Activated naive CD4-positive, alpha-beta T cell treated with Interleukin-2 at 50 U/mL for 16 hours (primary cell): ENCODE data around the gene PLEKHD1.
A peak's percentile ranks its signal among the peaks of the same experiment; 100 is the strongest.

Source experiments
- DNase-seq: peaks from one replicate; pipeline ENCODE4 v3.0.0-alpha.2; 2020

Gene PLEKHD1

GRCh38 chr14:69519204-69520100, 34.9 kb downstream of the PLEKHD1 start:
- no peak for DNase-seq

DNA sequence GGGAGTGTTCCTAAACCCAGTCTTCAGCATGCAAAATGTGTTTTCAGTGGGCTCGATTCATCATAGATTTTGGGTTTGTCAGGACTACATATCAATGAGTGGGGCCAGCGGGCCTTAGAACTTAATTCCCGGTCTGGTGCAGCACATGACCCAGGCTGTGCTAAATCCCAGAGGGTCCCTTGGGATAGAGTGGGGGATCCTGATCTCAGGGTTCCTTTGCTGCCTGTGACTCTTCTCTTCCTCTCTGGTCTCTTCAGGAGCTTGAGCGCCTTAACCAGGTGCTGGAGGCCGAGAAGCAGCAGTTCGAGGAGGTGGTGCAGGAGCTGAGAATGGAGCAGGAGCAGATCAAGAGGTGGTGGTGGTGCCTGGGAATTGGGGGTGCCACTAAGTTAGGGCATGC, 37.5 kb downstream of the PLEKHD1 start:
- no peak for DNase-seq

GRCh38 chr14:69525896-69526295, 41.4 kb downstream of the PLEKHD1 start:
- no peak for DNase-seq

GRCh38 chr14:69527635-69528034, 43.1 kb downstream of the PLEKHD1 start:
- no peak for DNase-seq

DNA sequence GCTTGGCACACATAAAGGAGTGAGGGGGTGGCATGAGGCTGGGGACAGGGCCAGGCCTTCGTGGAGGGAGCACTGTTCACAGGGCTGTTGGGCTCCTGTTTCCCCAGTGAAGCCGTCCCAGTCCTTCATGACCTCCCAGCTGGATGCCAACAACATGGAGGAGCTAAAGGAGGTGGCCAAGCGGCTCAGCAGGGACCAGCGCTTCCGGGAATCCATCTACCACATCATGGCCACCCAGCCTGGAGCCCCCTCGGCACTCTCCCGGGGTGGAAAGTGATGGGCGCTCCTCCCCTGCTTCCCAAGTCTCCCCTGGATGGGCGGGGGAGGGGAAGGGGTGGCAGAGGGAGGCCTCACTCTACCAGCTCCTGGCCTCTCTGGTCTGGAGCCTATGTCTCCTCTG, 43.6 kb downstream of the PLEKHD1 start:
- DNase-seq: no peak

DNA sequence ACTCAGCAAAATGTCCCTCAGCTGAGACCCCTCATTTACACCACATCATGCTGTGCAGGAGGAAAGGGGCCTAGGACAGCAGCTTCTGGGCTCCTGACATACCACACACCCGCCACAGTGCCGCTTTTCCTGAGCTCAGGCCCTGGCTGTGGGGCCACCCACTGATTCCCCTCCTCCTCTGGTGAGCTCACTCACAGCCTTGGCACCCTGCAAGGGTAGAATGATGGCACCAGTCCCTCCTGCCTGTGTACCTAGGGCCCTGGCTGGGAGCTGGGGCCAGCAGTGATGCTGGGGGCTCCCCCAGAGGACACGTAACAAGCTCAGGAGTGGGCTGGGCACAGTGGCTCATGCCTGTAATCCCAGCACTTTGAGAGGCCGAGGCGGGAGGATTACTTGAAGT, 44.4 kb downstream of the PLEKHD1 start:
- no peak for DNase-seq

DNA sequence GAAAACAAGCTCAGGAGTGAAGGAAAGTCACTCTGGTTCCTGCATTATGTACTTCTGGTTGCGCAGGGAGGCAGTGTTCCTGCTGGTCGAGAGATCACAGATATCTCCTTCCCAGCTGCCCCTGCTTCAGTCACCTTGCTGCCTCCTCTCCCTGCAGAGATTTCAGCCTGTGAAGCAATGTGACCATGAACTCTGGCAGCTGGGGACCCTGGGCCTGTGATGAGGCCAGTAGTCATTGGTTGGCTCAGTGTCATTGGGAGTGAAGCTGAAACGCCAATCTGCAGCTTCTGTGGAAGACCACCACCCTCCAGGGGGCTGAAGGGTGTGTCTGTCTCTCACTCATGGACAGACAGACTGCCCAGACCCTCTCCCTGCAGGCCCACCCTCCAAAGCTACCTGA, 45.0 kb downstream of the PLEKHD1 start:
- DNase-seq: no peak

DNA sequence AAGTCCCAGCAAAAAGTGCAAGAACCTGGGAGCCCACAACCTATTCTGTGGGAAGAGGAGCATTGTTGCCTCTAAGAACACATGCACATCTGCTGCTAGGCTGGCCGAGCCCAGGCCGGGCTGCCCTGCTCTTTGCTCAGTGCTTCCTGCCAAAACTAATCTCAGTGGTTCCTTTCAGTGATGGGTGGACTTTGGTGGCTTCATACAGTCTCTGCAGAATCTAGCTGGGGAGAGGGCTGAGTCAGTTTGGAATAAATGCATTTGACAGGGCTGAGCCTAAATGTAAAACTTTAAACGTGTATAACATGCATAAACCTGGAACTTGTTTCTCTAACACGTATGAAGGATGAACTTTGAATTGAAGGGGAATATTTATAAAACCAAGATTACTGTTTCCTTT, 45.6 kb downstream of the PLEKHD1 start:
- no peak for DNase-seq

- no peak for DNase-seq
Observed at GRCh38 chr14:69531135-69531534, 46.6 kb downstream of the PLEKHD1 start.

- no peak for DNase-seq
Observed at GRCh38 chr14:69532561-69533340, 48.2 kb downstream of the PLEKHD1 start.

- no peak for DNase-seq
Observed at GRCh38 chr14:69535230-69535848, 50.8 kb downstream of the PLEKHD1 start.

DNA sequence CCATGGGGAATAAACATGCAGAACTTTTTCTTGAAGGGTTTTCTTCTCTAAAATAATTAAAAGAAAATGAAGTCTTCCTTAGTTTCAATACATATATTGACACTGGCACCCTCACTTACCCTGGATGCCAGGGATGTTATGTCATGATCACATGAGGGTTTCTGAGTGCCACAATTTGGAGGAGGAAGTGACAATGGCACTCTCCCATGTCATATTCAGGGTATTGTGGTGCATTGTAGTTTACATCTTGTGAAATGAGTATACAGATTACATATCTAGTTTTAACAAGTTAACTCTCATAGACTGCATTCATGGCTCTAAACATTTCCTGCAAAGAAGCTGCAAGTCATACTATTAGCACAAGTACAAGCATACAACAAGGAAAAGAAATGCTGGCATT, 52.4 kb downstream of the PLEKHD1 start:
- no peak for DNase-seq

GRCh38 chr14:69537900-69538299, 53.4 kb downstream of the PLEKHD1 start:
- DNase-seq: no peak

GRCh38 chr14:69538766-69539165, 54.2 kb downstream of the PLEKHD1 start:
- DNase-seq: no peak

DNA sequence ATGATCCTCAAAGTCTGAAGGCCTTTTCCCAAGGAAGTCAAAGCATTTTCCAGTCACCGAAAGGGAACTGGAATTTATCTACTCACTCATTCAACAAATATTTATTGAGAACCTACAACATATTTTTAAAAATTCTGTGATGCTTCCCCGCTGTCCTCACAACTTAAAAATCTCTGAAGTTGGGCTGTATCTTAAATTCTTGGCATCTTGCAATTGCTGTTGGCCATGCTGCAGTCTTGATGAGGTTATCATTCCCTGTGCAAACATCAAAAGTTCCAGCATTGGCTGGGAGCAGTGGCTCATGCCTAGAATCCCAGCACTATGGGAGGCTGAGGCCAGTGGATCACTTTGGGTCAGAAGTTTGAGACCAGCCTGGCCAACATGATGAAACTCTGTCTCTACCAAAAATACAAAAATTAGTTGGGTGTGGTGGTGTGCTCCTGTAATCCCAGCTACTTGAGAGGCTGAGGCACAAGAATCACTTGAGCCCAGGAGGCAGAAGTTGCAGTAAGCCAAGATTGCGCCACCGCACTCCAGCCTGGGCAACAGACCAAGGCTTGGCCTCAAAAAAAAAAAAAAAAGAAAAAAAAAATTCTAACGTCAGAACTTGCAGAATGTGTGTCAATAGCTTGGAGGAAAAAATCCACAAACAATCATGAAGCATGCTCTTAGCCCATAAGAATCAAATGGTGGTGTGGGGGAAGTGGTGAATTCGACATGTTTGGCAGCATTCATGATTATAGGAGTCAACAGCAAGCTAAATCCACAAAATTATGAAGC, 55.3 kb downstream of the PLEKHD1 start:
- no peak for DNase-seq

DNA sequence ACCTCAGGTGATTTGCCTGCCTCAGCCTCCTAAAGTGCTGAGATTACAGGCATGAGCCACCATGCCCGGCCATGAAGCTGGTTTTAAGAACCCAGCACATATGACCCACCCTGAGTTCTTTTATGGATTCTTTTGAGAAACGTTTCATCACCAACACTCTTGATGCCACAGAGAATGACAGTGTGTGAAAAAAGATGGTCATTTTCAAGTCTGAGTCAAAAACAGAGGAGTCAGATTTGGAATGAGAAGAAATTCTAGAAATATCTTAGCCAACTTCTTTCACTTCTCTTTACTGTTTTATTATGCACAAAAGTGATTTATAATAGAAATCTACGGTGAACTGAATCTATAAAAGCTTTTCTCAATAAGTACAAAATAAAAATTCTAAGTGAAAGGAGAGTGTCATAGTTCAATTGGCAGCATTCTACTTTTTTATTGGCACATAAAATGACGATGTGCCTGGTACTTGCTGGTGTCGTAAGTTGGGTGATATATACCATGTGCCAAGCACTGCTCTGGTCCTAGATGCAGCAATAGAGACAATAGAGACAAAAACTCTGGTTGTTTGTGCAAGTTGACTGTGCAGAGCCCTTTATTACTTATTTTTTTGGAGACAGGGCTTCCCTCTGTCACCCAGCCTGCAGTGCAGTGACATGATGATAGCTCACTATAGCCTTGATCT, 56.3 kb downstream of the PLEKHD1 start:
- DNase-seq: no peak

- no peak for DNase-seq
Observed at GRCh38 chr14:69542311-69542710, 57.8 kb downstream of the PLEKHD1 start.

DNA sequence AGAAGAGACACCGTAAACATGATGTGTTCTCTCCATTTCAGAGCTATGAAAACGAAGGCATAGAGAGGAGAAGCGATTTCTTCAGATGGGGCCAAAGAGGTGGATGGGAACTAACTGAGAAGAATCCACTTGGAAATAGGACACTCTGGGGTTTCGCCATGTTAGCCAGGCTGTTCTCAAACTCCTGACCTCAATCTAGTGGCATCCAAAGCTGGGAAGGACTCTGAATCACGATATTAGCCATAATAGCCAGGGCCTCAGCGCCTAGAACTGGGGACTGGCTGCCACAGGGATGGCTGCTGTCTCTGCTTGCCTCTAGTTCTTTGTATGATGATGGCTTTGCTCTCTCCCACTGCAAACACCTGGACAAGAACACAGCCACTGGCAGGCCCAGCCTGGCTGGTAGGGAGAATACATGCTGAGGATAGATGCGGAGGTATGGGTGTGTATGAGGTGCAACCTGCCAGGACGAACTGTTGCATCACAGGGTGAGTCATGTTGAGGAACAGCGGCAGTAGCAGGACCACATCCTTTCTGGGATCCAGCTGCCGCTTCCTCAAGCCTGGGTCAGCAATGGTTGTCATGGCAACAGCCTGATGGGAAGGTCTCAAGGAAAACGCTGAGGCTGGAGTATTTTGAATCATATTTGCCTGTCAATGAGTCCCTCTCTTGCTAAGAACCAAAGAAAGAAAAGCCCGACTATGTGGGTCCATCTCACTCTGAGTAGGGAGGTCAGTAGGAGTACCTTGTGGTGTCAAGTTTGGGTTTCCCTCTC, 59.0 kb downstream of the PLEKHD1 start:
- DNase-seq: peak; percentile 16

DNA sequence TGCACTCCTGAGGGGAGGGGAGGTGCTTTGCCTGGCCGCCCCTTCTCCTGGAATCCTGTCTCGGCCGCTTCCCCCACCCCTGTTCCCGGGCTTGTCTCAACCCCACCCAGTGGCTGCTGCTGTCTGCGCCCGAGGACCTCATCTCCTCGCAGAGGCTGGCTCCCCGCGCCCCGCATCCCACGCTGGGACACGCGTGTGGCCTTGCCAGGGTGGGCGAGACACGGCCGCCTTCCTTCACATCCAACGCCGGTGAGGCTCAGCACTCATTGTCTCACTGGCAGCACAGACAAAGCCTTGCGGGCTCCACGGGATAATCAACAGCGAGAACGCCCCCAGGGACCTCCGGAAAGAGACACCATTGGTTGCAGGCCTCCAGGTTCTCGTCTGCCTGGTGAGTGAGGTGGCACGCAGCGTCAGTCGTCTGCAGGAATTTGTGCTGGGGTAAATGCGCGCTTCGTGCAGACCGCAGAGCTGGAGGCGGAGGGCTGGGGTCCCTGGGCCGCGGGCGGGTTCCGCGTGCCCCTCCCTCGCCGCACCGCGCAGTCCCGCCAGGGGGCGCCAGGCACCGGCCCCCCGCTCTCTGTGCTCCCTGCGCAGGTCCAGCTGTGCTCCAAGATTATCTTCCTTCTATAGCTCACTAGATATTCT, 63.3 kb downstream of the PLEKHD1 start:
- peak; percentile 22 for DNase-seq

DNA sequence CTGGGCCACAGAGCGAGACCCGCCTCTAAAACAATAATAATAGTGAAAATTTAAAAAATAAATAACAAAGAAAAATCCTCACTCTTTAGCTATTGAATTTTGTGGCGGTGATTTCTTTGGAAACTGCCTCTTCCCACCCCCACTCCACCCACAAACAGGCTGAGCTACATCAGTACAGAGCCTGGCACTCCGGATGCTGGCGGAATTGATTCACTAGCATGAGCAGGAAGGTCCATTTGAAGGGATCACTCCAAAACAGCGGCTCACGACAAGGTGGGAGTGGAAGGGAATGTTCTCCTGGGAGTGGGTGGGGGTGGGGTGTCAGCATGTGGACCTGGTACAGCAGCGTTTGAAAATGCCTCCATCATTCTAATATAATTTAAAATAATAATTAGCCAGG, 64.0 kb downstream of the PLEKHD1 start:
- DNase-seq: no peak

GRCh38 chr14:69551511-69551910, 67.0 kb downstream of the PLEKHD1 start:
- DNase-seq: no peak
